ENCODE results near the gene DNAJB12. TPM values are rescaled to one million over a fixed set of nuclear protein-coding genes. Genes with fewer than 3 reads are reported as not detected.

Gene DNAJB12
- total RNA-seq, 1 experiment from 2014 or later: 25.8 TPM

GRCh38 chr10:72332423-72333111 is 22.2 kb downstream of the DNAJB12 start:
- Histone ChIP-seq H3K36me3 (ENCODE audit: control insufficient read depth in 1 of 2, insufficient read depth in 2 of 2, low read length in 2 of 2) (peaks cover under 1 to 3% of the 10 kb centered on the region in 2 experiments; a peak in 1 of 4 replicates), H3K79me2 (ENCODE audit: insufficient read depth, low read length) (no peaks in the 10 kb centered on the region), H3K4me1 (ENCODE audit: control insufficient read depth in 1 of 2, insufficient read depth in 2 of 2, low read length in 2 of 2) (peaks cover 52 to 61% of the 10 kb centered on the region in 2 experiments), H4K20me1 (ENCODE audit: insufficient read depth) (no peaks in the 10 kb centered on the region), H2AFZ (ENCODE audit: low read depth, low read length, poor library complexity, severe bottlenecking) (no peak overlapping the region), H3K27ac (ENCODE audit: low read depth, low read length) (peak overlapping the region; percentile 92), H3K4me2 (ENCODE audit: low read length) (peak overlapping the region; percentile 81), H3K9me2 (ENCODE audit: insufficient read depth) (no peaks in the 10 kb centered on the region), H3K4me3 (replicated peaks in 1 of 2; ENCODE audit: low read depth in 1 of 2, low read length in 2 of 2) (peak overlapping the region; percentile 22 to 27), H3K27me3 (ENCODE audit: insufficient read depth, low read length) (no peaks in the 10 kb centered on the region), H3K9ac (ENCODE audit: low read length) (peak overlapping the region; percentile 68), H3K9me3 (ENCODE audit: control insufficient read depth in 1 of 2, insufficient read depth in 1 of 2, low read depth in 1 of 2, low read length in 2 of 2) (no peaks in the 10 kb centered on the region)
- ChIA-PET RAD21 (ENCODE audit: low non-redundant PET in 1 of 2, low total read pairs in 2 of 2, uncharacterized antibody in 2 of 2, unreplicated experiment in 2 of 2) (interaction anchor here (0.9 to 1.5 kb wide), 4 partner anchors 12 to 207 kb away, joined by 3 to 4 read pairs (median 3); no protein-coding TSS in a partner anchor), CTCF (interaction anchor here (0.8 to 1.5 kb wide), 13 partner anchors 8 to 436 kb away, joined by 3 to 15 read pairs (median 3); partner anchors contain the start of gene DDIT4), POLR2A (interaction anchor here (0.6 to 12.3 kb wide), 17 partner anchors 8 to 915 kb away, joined by 3 to 274 read pairs (median 4); partner anchors contain the start of genes ANAPC16, ASCC1 and DDIT4)
- TF ChIP-seq FOSL1 (IDR thresholded peaks at IDR 0.05; ENCODE audit: low read depth): no peak
- peak; percentile 42 for TF ChIP-seq POLR2AphosphoS5 (IDR thresholded peaks at IDR 0.05; ENCODE audit: low read depth, low read length)
- no peak for TF ChIP-seq ZNF274 (IDR thresholded peaks at IDR 0.05; ENCODE audit: low read depth, low read length)
- TF ChIP-seq ZFX (IDR thresholded peaks at IDR 0.05): 0 out of 2 replicates have a peak, but pooled peaks have one; percentile 34
- TF ChIP-seq SIN3A (IDR thresholded peaks at IDR 0.05; ENCODE audit: low read depth): no peak
- TF ChIP-seq YY1 (IDR thresholded peaks at IDR 0.05; ENCODE audit: extremely low read depth, insufficient replicate concordance, low read depth, low read length): no peak
- no peak for TF ChIP-seq EZH2 (IDR thresholded peaks at IDR 0.05)
- no peak for TF ChIP-seq EZH2phosphoT487 (IDR thresholded peaks at IDR 0.05; ENCODE audit: borderline replicate concordance)
- ATAC-seq (peak; percentile 13), DNase-seq (ENCODE audit: low read depth, low spot score) (no peak)
- intact Hi-C loops (cut with micrococcal nuclease): no loop called here
- BruUV-seq (replicated peaks): TSS peak; percentile 28

All from HCT116 (cell line).